Hypothalamus (tissue), 51 donors: ENCODE results near the gene CNIH1.
"Not testable (repeated sequence)": the region's sequence is repeated elsewhere in the genome, so short reads cannot be mapped to it uniquely, and the experiment has no call there.

Source experiments
- DNase-seq, 51 donors: peaks; one replicate each; lab custom pipeline; 2025; lab: John Stamatoyannopoulos, UW

CNIH1 gene

DNA sequence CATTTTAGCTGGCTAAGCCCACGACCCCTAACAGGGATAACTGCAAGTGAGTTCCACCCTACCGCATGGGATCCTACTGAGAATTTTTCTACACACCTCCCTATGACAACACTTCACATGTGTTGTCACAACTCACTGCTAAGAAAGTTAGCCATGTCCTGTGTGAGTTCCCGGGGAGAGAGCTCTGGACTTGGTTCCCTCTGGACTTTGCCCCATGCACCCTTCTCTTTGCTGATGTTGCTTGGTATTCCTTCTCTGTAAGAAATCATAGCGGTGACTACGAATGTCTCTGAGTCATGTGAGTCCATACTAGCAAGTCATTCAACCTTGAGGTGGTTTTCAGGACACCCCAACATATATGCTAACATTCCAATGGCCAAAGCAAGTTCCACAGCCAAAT is 53.8 kb downstream of the CNIH1 start:
- no peak for DNase-seq

DNA sequence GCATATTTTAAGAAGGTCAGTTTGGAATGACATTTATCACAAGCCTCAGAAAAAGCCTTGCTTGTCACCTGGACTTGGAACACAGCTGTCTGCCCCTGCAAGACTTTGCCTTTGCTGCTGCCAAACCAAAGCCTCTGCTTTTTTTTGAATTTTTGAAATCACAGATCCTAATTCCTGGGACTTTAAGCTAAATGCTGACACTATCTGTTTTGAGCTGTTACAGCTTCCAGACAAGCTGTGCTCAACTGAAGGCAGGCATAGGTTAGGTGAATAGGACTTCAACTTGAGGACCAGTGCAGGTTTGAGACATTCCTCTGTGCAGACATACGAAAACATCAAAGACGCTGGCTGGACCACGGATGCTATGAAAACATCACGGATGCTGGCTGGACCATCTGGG is 55.6 kb downstream of the CNIH1 start:
- DNase-seq, result no peak

DNA sequence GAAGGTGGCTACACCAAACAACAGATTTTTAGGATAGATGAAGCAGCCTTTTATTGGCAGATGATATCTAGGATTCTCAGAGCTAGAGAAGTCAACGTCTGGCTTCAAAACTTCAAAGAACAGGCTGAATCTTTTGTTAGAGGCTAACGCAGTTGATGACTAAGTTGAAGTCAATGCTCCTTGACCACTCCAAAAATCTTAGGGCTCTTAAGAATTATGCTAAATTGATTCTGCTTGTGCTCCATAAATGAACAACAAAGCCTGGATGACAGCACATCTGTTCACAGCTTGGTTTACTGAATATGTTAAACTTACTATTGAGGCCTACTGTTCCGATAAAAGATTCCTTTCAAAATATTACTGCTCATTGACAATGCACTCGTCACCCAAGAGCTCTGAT is 57.3 kb downstream of the CNIH1 start:
- no peak for DNase-seq

DNA sequence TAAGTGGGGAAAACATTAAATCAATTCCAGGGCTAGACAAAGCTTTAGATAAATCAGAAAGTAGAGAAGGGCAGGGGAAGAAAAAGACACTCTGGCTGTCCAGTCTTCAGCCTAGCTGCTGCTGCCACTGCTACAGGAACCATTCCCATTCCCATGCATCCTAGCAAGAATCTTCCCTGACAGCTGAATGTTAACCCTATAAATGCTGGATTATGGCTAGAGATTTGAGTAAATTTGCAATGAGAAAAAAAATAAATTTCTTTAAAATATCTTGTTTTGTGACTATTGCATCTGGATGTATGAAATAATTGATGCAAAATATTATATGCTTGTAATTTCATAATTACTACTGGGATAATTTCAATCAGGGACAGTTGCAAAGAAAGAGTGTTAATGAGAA is 59.4 kb downstream of the CNIH1 start:
- no peak for DNase-seq

DNA sequence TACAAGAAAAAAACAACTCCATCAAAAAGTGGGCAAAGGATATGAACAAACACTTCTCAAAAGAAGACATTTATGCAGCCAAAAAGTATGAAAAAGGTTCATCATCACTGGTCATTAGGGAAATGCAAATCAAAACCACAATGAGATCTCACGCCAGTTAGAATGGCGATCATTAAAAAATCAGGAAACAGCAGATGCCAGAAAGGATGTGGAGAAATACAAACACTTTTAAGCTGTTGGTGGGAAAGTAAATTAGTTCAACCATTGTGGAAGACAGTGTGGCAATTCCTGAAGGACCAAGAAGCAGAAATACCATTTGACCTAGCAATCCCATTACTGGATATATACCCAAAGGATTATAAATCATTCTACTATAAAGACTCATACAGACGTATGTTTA is 60.6 kb downstream of the CNIH1 start:
- not testable (repeated sequence) for DNase-seq

DNA sequence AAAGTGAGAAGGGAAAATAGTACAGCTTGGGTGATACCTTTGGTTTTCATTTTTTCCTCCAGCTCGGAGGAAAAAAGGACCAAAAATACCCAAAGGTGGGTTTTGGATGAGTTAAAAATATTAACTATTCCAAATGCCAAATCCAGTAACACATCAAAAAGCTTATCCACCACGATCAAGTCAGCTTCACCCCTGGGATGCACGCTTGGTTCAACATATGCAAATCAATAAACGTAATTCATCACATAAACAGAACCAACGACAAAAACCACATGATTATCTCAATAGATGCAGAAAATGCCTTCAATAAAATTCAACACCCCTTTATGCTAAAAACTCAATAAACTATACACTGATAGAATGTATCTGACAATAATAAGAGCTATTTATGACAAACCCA is 62.3 kb downstream of the CNIH1 start:
- DNase-seq, result not testable (repeated sequence)

DNA sequence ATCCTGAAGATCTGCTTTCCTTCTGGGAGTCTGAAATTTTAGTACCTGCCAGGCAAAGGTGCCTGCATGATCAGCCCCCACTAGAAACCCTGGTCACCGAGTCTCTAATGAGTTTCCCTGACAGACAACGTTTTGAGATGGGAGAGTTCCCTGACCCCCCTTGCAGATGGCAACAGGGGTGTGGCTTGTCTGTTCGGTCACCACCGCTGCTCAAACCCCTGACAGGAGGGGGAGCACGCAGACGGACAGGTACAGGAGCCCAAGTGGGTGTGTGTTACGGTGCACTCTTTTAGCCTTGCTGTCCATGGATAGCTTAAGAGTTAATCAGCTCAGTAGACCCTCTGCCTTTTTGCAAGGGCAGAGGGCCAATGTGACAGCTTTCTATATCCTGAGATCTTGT is 63.7 kb downstream of the CNIH1 start:
- no peak for DNase-seq

DNA sequence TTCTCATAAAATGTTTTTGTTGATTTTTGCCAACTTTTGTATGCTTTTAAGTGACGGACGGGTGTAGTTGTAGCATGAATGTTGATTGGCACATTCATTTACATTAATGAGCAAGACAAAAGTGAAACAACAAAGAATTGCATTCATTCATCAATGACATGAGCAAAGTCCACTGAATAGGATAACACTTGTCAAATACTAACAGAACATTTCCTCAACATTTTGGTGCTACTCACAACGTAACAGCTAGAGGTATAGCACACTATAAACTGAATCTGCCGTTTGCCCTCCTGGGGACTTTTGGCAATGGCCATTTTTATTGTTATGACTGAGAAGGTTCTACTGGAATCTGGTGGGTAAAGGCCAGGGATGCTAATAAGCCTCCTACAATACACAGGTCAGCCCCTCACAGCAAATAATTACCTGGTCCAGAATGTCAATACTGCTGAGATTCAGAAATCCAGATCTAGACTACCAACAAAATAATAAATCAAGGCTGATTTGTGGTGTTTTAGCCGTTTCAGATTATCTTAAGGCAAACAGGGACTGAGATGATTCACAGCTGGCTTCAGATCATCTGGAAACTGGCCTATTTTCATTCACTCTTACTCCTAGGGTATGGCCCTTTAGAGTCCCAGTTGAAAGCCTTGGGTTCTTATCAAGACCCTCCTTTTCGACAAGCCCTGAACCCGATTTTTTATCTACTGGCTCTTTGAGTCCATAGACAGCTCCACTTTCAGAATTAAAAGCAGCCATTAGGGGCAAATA is 66.9 kb downstream of the CNIH1 start:
- DNase-seq, result no peak
